WERI-Rb-1 (cell line): ENCODE measurements around the gene CRADD.

Source experiments
- DNase-seq: peaks from one replicate; pipeline ENCODE4 v3.0.0-alpha.2; 2020
- H3K27ac ChIP-seq: fragments of 250-450 bp; sonication (Bioruptor Pico); 2 replicates; pipeline ENCODE4 v1.5.1; 2020; ENCODE audit warnings: mild to moderate bottlenecking, moderate library complexity
- H3K27me3 ChIP-seq: fragments of 250-450 bp; sonication (Bioruptor Pico); 2 replicates; pipeline ENCODE4 v1.5.1; 2021; ENCODE audit warnings: mild to moderate bottlenecking, low read depth, moderate library complexity; ENCODE audit not compliant: insufficient read depth, severe bottlenecking
- H3K36me3 ChIP-seq: fragments of 250-450 bp; sonication (Bioruptor Pico); 2 replicates; pipeline ENCODE4 v1.5.1; 2020; ENCODE audit warnings: mild to moderate bottlenecking, moderate library complexity
- H3K4me3 ChIP-seq: 2 replicates; pipeline ENCODE4 v1.5.1; 2011; ENCODE audit warnings: low read depth, mild to moderate bottlenecking, control low read depth, low read length
- H3K9me3 ChIP-seq: fragments of 250-450 bp; sonication (Bioruptor Pico); 2 replicates; pipeline ENCODE4 v1.5.1; 2021; ENCODE audit warnings: mild to moderate bottlenecking, moderate library complexity; ENCODE audit not compliant: severe bottlenecking
- CTCF ChIP-seq: IDR thresholded peaks from 2 replicates; pipeline ENCODE4 v1.5.1; 2011; ENCODE audit warnings: low read depth, mild to moderate bottlenecking, control low read depth, inconsistent platforms, low read length

Gene CRADD

GRCh38 chr12:93704122-93704521 lies 26.9 kb downstream of the CRADD start:
- H3K27ac ChIP-seq: no peak overlapping the region
- no peak for TF ChIP-seq CTCF
- H3K9me3 ChIP-seq: no peaks in the 10 kb centered on the region
- no peaks in the 10 kb centered on the region for H3K36me3 ChIP-seq
- DNase-seq: no peak
- no peak overlapping the region for H3K4me3 ChIP-seq
- H3K27me3 ChIP-seq: no peaks in the 10 kb centered on the region

GRCh38 chr12:93704625-93705024 lies 27.4 kb downstream of the CRADD start:
- TF ChIP-seq CTCF: no peak
- no peak overlapping the region for H3K27ac ChIP-seq
- H3K27me3 ChIP-seq: no peaks in the 10 kb centered on the region
- no peaks in the 10 kb centered on the region for H3K36me3 ChIP-seq
- H3K4me3 ChIP-seq: no peak overlapping the region
- peaks cover 3% of the 10 kb centered on the region for H3K9me3 ChIP-seq
- DNase-seq: no peak

GRCh38 chr12:93705237-93705636 lies 28.1 kb downstream of the CRADD start:
- Histone ChIP-seq H3K9me3 (peaks cover 6% of the 10 kb centered on the region), H3K36me3 (no peaks in the 10 kb centered on the region), H3K4me3 (no peak overlapping the region), H3K27me3 (no peaks in the 10 kb centered on the region), H3K27ac (no peak overlapping the region)
- no peak for DNase-seq
- no peak for TF ChIP-seq CTCF

GRCh38 chr12:93706387-93706786 lies 29.2 kb downstream of the CRADD start:
- H3K36me3 ChIP-seq: no peaks in the 10 kb centered on the region
- H3K27ac ChIP-seq: no peak overlapping the region
- DNase-seq: no peak
- peaks cover 6% of the 10 kb centered on the region for H3K9me3 ChIP-seq
- no peak for TF ChIP-seq CTCF
- H3K4me3 ChIP-seq: no peak overlapping the region
- no peaks in the 10 kb centered on the region for H3K27me3 ChIP-seq

- DNase-seq: no peak
- Histone ChIP-seq H3K36me3 (no peaks in the 10 kb centered on the region), H3K27ac (no peak overlapping the region), H3K27me3 (no peaks in the 10 kb centered on the region), H3K9me3 (peaks cover 6% of the 10 kb centered on the region), H3K4me3 (no peak overlapping the region)
- TF ChIP-seq CTCF: no peak
Measured at GRCh38 chr12:93706824-93707223, 29.6 kb downstream of the CRADD start.

GRCh38 chr12:93707836-93708235 lies 30.7 kb downstream of the CRADD start:
- Histone ChIP-seq H3K27ac (no peak overlapping the region), H3K36me3 (no peaks in the 10 kb centered on the region)
- DNase-seq: no peak

More at GRCh38 chr12:93707836-93708235, 30.7 kb downstream of the CRADD start:
- Histone ChIP-seq H3K4me3 (no peak overlapping the region), H3K27me3 (no peaks in the 10 kb centered on the region), H3K9me3 (peaks cover 6% of the 10 kb centered on the region)
- TF ChIP-seq CTCF: no peak
